OCI-LY7 (cell line): ENCODE results near the gene PRCD. TPM values are rescaled to one million over a fixed set of nuclear protein-coding genes. Genes with fewer than 3 reads are reported as not detected.

Experiments
- BruUV-seq: library from RNA; stranded (reverse); fragments of 400-500 nt; replicated peaks from 2 replicates; lab custom pipeline; 2021; lab: Mats Ljungman, UMichigan
- CTCF ChIA-PET: fragments of 300-600 bp; sonication (Branson Sonifier 250); formaldehyde crosslinking; loops from one replicate; lab custom pipeline; 2022; ENCODE audit warnings: antibody characterized with exemption; ENCODE audit not compliant: unreplicated experiment; lab: Charles Lee
- POLR2A ChIA-PET: fragments of 300-600 bp; sonication (Branson Sonifier 250); formaldehyde crosslinking; loops from one replicate; lab custom pipeline; 2022; ENCODE audit warnings: antibody characterized with exemption; lab: Charles Lee
- DNase-seq: peaks from one replicate; pipeline ENCODE4 v3.0.0-alpha.2; 2015; ENCODE audit warnings: low spot score
- H2AFZ ChIP-seq: fragments of 200-600 bp; sonication (generic), shearing (Covaris generic); 2 replicates; pipeline ENCODE4 v1.6.1; 2014; ENCODE audit warnings: mild to moderate bottlenecking, antibody characterized with exemption, low read length, moderate library complexity
- H3K27ac ChIP-seq: fragments of 200-600 bp; sonication (generic); 2 replicates; pipeline ENCODE4 v1.5.1; 2014; ENCODE audit warnings: mixed run types, low read depth, mild to moderate bottlenecking, moderate library complexity, low read length, inconsistent platforms; ENCODE audit not compliant: poor library complexity, severe bottlenecking
- H3K36me3 ChIP-seq: fragments of 200-600 bp; sonication (generic); 2 replicates; pipeline ENCODE4 v1.6.1; 2014; ENCODE audit warnings: mild to moderate bottlenecking, antibody characterized with exemption, low read length, moderate library complexity, mixed read lengths; ENCODE audit not compliant: insufficient read depth
- H3K4me1 ChIP-seq: fragments of 200-600 bp; sonication (generic); 2 replicates; pipeline ENCODE4 v1.5.1; 2014; ENCODE audit warnings: mild to moderate bottlenecking, low read length; ENCODE audit not compliant: insufficient read depth, poor library complexity, severe bottlenecking
- H3K4me2 ChIP-seq: fragments of 200-600 bp; sonication (generic); 2 replicates; pipeline ENCODE4 v1.6.1; 2014; ENCODE audit warnings: mild to moderate bottlenecking, low read length
- H3K4me3 ChIP-seq: fragments of 200-600 bp; sonication (generic); 2 replicates; pipeline ENCODE4 v1.5.1; 2014; ENCODE audit warnings: mild to moderate bottlenecking, low read depth, low read length; ENCODE audit not compliant: poor library complexity, severe bottlenecking
- H3K79me2 ChIP-seq: fragments of 200-600 bp; sonication (generic); 2 replicates; pipeline ENCODE4 v1.6.1; 2016; ENCODE audit warnings: low read depth, mild to moderate bottlenecking, low read length, moderate library complexity, mixed read lengths; ENCODE audit not compliant: insufficient read depth
- H3K9me2 ChIP-seq: fragments of 200-600 bp; sonication (generic); 2 replicates; pipeline ENCODE4 v1.6.1; 2016; ENCODE audit warnings: mild to moderate bottlenecking, low read length, mixed read lengths; ENCODE audit not compliant: insufficient read depth
- H3K9me3 ChIP-seq: fragments of 200-600 bp; sonication (generic); 2 replicates; pipeline ENCODE4 v1.6.1; 2014; ENCODE audit warnings: mild to moderate bottlenecking, mixed run types, low read length, mixed read lengths
- H4K20me1 ChIP-seq: fragments of 200-600 bp; sonication (generic); 2 replicates; pipeline ENCODE4 v1.6.1; 2014; ENCODE audit warnings: mild to moderate bottlenecking, antibody characterized with exemption, low read length, moderate library complexity, mixed read lengths; ENCODE audit not compliant: insufficient read depth
- EZH2phosphoT487 ChIP-seq: fragments of 200-600 bp; sonication (generic); IDR thresholded peaks from 2 replicates; pipeline ENCODE4 v1.6.1; 2018; ENCODE audit warnings: low read depth, borderline replicate concordance, mild to moderate bottlenecking, mixed run types, antibody characterized with exemption, low read length, moderate library complexity, mixed read lengths
- intact Hi-C: fragments of 100-400 bp; cut with micrococcal nuclease; formaldehyde crosslinking; loops from one replicate; pipeline ENCODE4 v1.10.0; 2022; ENCODE audit not compliant: unreplicated experiment
- total RNA-seq, 2 experiments: library from RNA; depleted of rRNA in 1 of 2; stranded (reverse); fragments of >200 nt in 1 of 2; shearing (Covaris generic) in 1 of 2; gene quantifications; 2 replicates each; pipeline ENCODE4 v1.2.3, GENCODE V29; 2014 to 2022
- TF ChIP-seq, protein P1 (sequence below): fragments of 200-600 bp; sonication (generic); conservative IDR thresholded peaks from 2 replicates; pipeline ENCODE4 v1.5.1; 2014; ENCODE audit warnings: mild to moderate bottlenecking, antibody characterized with exemption, low read length, moderate library complexity, mixed read lengths

Gene PRCD
- total RNA-seq, 2 experiments from 2014 or later: 5.7 to 15.9 TPM

- Histone ChIP-seq H3K4me1 (no peaks in the 10 kb centered on the region), H2AFZ (no peak overlapping the region), H3K4me3 (no peak overlapping the region), H3K79me2 (no peaks in the 10 kb centered on the region), H4K20me1 (no peaks in the 10 kb centered on the region), H3K9me3 (no peaks in the 10 kb centered on the region), H3K9me2 (no peaks in the 10 kb centered on the region), H3K4me2 (no peak overlapping the region), H3K27ac (no peak overlapping the region), H3K36me3 (no peaks in the 10 kb centered on the region)
- POLR2A ChIA-PET: no interaction called here
- intact Hi-C loops: no loop called here
- no peak for DNase-seq
- CTCF ChIA-PET: no interaction called here
- TF ChIP-seq EZH2phosphoT487: no peak
- TF ChIP-seq, protein P1, sequence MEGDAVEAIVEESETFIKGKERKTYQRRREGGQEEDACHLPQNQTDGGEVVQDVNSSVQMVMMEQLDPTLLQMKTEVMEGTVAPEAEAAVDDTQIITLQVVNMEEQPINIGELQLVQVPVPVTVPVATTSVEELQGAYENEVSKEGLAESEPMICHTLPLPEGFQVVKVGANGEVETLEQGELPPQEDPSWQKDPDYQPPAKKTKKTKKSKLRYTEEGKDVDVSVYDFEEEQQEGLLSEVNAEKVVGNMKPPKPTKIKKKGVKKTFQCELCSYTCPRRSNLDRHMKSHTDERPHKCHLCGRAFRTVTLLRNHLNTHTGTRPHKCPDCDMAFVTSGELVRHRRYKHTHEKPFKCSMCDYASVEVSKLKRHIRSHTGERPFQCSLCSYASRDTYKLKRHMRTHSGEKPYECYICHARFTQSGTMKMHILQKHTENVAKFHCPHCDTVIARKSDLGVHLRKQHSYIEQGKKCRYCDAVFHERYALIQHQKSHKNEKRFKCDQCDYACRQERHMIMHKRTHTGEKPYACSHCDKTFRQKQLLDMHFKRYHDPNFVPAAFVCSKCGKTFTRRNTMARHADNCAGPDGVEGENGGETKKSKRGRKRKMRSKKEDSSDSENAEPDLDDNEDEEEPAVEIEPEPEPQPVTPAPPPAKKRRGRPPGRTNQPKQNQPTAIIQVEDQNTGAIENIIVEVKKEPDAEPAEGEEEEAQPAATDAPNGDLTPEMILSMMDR: no peak
- BruUV-seq: no TSS peak
These were observed 47.1 kb downstream of the PRCD start for GRCh38 chr17:76586741-76587487.

DNA sequence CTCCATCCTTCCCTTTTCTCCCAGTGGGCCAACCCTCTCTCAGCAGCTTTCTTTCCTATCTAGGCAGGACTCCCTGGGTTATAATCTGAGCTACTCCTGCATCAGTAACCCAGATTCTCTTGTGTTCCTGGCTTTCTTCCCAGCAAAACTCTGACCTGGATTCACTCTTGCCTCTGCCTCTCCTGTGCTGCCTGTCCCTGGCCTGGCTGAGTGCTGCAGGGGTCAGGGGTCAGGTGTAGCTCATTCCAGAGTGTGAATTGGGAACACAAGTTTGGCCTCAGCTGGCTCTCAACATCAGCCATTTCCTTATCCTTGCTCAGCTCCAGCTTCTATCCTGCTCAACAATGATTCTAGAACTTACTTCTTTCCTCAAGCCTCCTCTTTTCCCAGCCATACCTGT lies 48.3 kb downstream of the PRCD start:
- Histone ChIP-seq H3K9me2 (no peaks in the 10 kb centered on the region), H3K27ac (no peak overlapping the region), H3K79me2 (no peaks in the 10 kb centered on the region), H3K4me3 (no peak overlapping the region), H3K36me3 (no peaks in the 10 kb centered on the region), H4K20me1 (no peaks in the 10 kb centered on the region), H3K4me2 (no peak overlapping the region), H3K4me1 (no peaks in the 10 kb centered on the region), H2AFZ (no peak overlapping the region), H3K9me3 (no peaks in the 10 kb centered on the region)
- ChIA-PET CTCF (no interaction called here), POLR2A (interaction anchor here (0.7 kb wide), 1 partner anchor 33 kb away, joined by 3 read pairs; no protein-coding TSS in a partner anchor)
- intact Hi-C loops: no loop called here
- no peak for DNase-seq
- TF ChIP-seq, protein P1: no peak
- no peak for TF ChIP-seq EZH2phosphoT487
- no TSS peak for BruUV-seq

DNA sequence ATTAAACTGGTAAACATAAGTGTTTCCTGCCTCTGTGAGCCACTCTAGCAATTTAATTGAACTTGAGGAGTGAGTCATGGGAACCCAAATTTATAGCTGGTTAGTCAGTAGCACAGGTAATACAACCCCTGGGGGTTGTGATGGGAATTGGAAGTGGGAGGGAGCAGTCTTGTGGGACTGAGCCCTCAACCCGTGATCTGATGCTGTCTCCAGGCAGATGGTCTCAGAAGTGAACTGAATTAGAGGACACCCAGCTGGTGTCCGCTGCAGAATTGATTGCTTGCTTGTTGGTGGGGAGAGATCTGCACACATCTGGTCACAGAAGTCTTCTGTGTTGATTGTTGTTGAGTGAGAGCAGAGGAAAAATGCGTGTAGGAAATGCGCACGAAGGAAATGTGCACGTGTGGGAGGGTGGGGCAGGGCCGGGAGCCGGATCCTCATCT lies 53.6 kb downstream of the PRCD start:
- Histone ChIP-seq H3K36me3 (no peaks in the 10 kb centered on the region), H3K4me1 (no peaks in the 10 kb centered on the region), H3K27ac (no peak overlapping the region), H4K20me1 (no peaks in the 10 kb centered on the region), H2AFZ (no peak overlapping the region), H3K9me2 (no peaks in the 10 kb centered on the region), H3K79me2 (no peaks in the 10 kb centered on the region), H3K9me3 (no peaks in the 10 kb centered on the region), H3K4me3 (no peak overlapping the region), H3K4me2 (no peak overlapping the region)
- ChIA-PET CTCF (no interaction called here), POLR2A (interaction anchor here (0.5 to 0.9 kb wide), 2 partner anchors 27 to 74 kb away, joined by 3 read pairs; no protein-coding TSS in a partner anchor)
- DNase-seq: no peak
- TF ChIP-seq, protein P1: no peak
- TF ChIP-seq EZH2phosphoT487: no peak
- BruUV-seq: no TSS peak
- intact Hi-C loops: no loop called here
